H1 (cell line): ENCODE data around the gene TTC21A. TPM values are rescaled to one million over a fixed set of nuclear protein-coding genes. Genes with fewer than 3 reads are reported as not detected.

Experiments
- ASH2L ChIP-seq: fragments of 200-600, 300-600 bp; sonication (generic); IDR thresholded peaks from one replicate; pipeline ENCODE4 v1.7.1; 2017; ENCODE audit warnings: low read length
- RFX5 ChIP-seq: IDR thresholded peaks from 2 replicates; pipeline ENCODE4 v1.6.1; 2011; ENCODE audit warnings: low read depth, low read length, improper control_type of control experiment, borderline replicate concordance
- RXRA ChIP-seq: IDR thresholded peaks from 2 replicates; pipeline ENCODE4 v1.6.1; 2011; ENCODE audit warnings: low read depth, mild to moderate bottlenecking, low read length, moderate library complexity; ENCODE audit not compliant: insufficient read depth
- polyA plus RNA-seq, 7 experiments: library from polyadenylated mRNA; depleted of rRNA in 3 of 7; stranded (reverse) in 5 of 7; unstranded in 2 of 7; fragments of >200 nt in 5 of 7; fragments of 200-250 nt in 2 of 7; gene quantifications; 1 replicate in 5 of 7; 2 replicates in 1 of 7; 4 replicates in 1 of 7; pipeline versions ENCODE4 v1.2.1 to v1.2.3, GENCODE V29; 2011 to 2013; ENCODE audit warnings: missing spikeins in 2 of 7, mixed read lengths in 2 of 7
- total RNA-seq: library from RNA; stranded (reverse); fragmentation: NEBNext Ultra II Directional; extraction: Animal tissue kit (Norgen Biotek cat#: 25700); gene quantifications from 2 replicates; pipeline ENCODE4 v1.2.1, GENCODE V29; 2021

TTC21A gene
- total and polyA plus RNA-seq, 2 of the 8 experiments (the other 6 are each of a cell fraction or from before 2014, with no cell fraction given) = 2.3 to 2.8 TPM

DNA sequence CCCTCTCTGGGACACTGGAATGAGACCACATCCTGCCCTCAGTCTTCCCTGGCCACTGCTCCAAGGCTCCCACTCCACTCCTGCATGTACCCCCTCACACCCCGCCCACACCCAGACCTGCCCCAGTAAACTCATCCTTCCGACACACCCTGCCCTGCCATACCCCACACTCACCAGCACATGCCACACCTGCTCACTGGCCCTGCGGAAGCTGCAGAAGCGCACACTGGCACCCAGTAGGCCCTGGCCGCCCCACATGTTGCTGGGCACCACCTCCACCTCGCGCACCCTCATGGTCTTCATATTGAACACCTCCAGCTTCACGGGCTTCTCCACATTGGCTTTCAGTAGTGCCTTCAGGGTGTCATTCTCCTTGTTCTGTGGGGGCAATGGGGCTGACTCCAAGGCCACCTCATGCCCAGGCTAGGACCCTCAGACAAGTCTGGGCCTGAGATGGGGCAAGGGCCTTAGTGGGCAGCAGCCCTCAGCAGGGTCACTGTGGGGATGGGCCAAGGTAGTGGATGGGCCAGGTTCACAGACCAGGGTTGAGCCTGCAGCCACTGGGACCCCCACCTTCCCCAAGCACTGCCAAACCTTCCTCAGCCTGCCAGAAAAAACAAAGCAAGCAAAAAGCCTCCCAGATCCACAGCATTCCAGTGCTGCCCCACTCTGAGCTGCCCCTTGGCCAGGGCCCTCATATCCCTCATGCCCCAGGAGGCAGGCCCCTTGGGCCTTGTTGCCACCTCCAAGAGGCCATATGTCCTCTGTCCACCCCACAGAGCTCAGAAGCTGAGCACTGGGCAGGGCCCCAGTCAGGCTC lies 4.8 kb upstream of the TTC21A start (continued):
- no peak for TF ChIP-seq ASH2L
- TF ChIP-seq RFX5 = no peak
- TF ChIP-seq RXRA = no peak
